Measurements from ENCODE around the gene ZNF710. TPM values are rescaled to one million over a fixed set of nuclear protein-coding genes. Genes with fewer than 3 reads are reported as not detected.
"Not testable (repeated sequence)": the region's sequence is repeated elsewhere in the genome, so short reads cannot be mapped to it uniquely, and the experiment has no call there.

Gene ZNF710
- total RNA-seq, 4 donors from 2014 or later = 9.0 to 15.6 (median 11.2) TPM

DNA sequence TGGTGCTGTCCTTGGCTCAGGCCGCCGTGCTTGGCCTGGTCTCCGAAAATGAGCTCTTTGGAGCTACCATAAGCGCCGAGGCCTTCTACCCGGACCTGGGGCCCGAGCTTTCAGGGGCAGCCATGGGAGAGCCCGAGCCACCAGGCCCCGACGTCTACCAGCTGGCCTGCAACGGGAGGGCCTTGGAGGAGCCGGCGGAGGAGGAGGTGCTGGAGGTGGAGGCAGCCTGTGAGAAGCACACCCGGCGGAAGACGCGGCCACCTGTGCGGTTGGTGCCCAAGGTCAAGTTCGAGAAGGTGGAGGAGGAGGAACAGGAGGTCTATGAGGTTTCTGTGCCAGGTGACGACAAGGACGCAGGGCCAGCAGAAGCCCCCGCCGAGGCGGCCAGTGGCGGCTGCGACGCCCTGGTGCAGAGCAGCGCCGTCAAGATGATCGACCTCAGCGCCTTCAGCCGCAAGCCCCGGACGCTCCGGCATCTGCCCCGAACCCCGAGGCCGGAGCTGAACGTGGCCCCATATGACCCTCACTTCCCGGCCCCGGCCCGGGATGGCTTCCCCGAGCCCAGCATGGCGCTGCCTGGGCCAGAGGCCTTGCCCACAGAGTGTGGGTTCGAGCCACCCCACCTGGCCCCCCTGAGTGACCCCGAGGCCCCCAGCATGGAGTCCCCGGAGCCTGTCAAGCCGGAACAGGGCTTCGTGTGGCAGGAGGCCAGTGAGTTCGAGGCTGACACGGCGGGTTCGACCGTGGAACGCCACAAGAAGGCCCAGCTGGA, 66.2 kb downstream of the ZNF710 start:
- H3K9me3 ChIP-seq = no peaks in the 10 kb centered on the region
- no peak overlapping the region for H3K27ac ChIP-seq
- TF ChIP-seq EP300 (IDR thresholded peaks at IDR 0.05) (no peak), POLR2A (IDR thresholded peaks at IDR 0.05) (no peak)
- TF ChIP-seq, protein P1, sequence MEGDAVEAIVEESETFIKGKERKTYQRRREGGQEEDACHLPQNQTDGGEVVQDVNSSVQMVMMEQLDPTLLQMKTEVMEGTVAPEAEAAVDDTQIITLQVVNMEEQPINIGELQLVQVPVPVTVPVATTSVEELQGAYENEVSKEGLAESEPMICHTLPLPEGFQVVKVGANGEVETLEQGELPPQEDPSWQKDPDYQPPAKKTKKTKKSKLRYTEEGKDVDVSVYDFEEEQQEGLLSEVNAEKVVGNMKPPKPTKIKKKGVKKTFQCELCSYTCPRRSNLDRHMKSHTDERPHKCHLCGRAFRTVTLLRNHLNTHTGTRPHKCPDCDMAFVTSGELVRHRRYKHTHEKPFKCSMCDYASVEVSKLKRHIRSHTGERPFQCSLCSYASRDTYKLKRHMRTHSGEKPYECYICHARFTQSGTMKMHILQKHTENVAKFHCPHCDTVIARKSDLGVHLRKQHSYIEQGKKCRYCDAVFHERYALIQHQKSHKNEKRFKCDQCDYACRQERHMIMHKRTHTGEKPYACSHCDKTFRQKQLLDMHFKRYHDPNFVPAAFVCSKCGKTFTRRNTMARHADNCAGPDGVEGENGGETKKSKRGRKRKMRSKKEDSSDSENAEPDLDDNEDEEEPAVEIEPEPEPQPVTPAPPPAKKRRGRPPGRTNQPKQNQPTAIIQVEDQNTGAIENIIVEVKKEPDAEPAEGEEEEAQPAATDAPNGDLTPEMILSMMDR (IDR thresholded peaks at IDR 0.05) = no peak
- no peak for DNase-seq (ENCODE audit: low spot score in 2 of 2)
- peaks cover 0 to 43% (median 20%) of the 10 kb centered on the region in 4 donors for H3K4me1 ChIP-seq
- peaks cover 0 to 29% (median 0%) of the 10 kb centered on the region in 3 donors for H3K36me3 ChIP-seq
- 90 to 92% methylated on average over 36 to 43 of the region's 55 CpGs for WGBS, 2 donors
- H3K27me3 ChIP-seq = no peaks in the 10 kb centered on the region
- no peak overlapping the region for H3K4me3 ChIP-seq

DNA sequence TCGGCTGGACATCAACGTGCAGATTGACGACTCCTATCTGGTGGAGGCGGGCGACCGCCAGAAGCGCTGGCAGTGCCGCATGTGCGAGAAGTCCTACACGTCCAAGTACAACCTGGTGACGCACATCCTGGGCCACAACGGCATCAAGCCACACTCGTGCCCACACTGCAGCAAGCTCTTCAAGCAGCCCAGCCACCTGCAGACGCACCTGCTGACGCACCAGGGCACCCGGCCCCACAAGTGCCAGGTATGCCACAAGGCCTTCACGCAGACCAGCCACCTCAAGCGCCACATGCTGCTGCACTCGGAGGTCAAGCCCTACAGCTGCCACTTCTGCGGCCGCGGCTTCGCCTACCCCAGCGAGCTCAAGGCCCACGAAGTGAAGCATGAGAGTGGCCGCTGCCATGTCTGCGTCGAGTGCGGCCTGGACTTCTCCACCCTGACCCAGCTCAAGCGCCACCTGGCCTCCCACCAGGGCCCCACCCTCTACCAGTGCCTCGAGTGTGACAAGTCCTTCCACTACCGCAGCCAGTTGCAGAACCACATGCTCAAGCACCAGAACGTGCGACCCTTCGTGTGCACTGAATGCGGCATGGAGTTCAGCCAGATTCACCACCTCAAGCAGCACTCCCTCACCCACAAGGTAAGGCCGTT, 67.0 kb downstream of the ZNF710 start:
- Histone ChIP-seq H3K27me3 (no peaks in the 10 kb centered on the region), H3K36me3 (peaks cover 0 to 34% (median 0%) of the 10 kb centered on the region in 3 donors), H3K4me3 (no peak overlapping the region), H3K27ac (no peak overlapping the region), H3K4me1 (peaks cover 0 to 36% (median 13%) of the 10 kb centered on the region in 4 donors), H3K9me3 (no peaks in the 10 kb centered on the region)
- no peak for DNase-seq (ENCODE audit: low spot score in 2 of 2)
- TF ChIP-seq EP300 (IDR thresholded peaks at IDR 0.05) = no peak
- no peak for TF ChIP-seq POLR2A (IDR thresholded peaks at IDR 0.05)
- TF ChIP-seq, protein P1 (IDR thresholded peaks at IDR 0.05) = no peak
- 94 to 95% methylated on average over 23 to 34 of the region's 37 CpGs for WGBS, 2 donors

DNA sequence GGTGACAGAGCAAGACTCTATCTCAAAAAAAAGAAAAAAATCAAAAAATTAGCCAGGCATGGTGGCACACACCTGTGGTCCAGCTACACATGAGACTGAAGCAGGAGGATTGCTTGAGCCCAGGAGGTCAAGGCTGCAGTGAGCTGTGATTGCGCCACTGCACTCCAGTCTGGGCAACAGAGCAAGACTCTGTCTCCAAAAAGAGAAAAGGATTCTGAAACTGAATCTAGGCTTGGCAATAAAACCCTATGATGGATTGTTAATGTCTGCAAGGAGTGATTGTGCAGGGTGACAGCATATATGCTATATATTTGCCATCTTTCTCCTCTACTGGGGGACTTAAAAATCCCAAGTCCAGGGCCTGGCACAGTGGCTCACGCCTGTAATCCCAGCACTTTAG, 69.5 kb downstream of the ZNF710 start:
- 95 to 100% methylated on average over 2 of the region's 2 CpGs for WGBS, 2 donors
- peaks cover 0 to 60% (median 0%) of the 10 kb centered on the region in 3 donors for H3K36me3 ChIP-seq
- H3K4me3 ChIP-seq; H3K27ac ChIP-seq; H3K9me3 ChIP-seq; DNase-seq (ENCODE audit: low spot score in 2 of 2); H3K27me3 ChIP-seq: not testable (repeated sequence)
- peaks cover 0 to 12% (median under 1%) of the 10 kb centered on the region in 4 donors for H3K4me1 ChIP-seq

DNA sequence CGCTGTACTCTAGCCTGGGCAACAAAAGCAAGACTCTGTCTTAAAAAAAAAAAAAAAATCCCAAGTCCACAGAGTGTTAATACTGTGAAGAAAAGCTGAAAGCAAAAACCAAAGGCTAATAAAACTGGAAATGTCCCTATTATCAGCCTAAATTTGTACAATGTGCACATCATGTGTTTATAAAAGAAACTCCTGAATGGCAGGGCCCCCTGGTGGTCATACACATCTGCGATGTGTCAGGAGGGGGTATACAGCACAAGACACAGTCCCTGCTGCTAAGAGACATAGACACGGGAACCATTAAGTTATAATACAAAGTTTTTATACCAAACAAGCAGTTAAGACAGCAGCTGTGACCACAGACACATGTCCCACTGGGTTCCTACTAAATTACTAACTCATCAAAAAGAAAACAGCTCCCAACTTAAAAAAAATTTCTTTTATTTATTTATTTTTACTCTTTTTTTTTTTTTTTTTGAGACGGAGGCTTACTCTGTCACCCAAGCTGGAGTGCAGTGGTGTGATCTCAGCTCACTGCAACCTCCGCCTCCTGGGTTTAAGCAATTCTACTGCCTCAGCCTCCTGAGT, 70.2 kb downstream of the ZNF710 start:
- DNase-seq (ENCODE audit: low spot score in 2 of 2) = peak; percentile 74 to 90
- H3K27me3 ChIP-seq = no peaks in the 10 kb centered on the region
- WGBS, 2 donors = 43 to 44% methylated on average over 5 of the region's 5 CpGs
- H3K27ac ChIP-seq = peak overlapping the region in 1 of 4 donors; percentile 16
- peaks cover 0 to 12% (median 0%) of the 10 kb centered on the region in 4 donors for H3K4me1 ChIP-seq
- H3K36me3 ChIP-seq = peaks cover 0 to 67% (median 0%) of the 10 kb centered on the region in 3 donors
- H3K4me3 ChIP-seq = no peak overlapping the region
- TF ChIP-seq, protein P1 (IDR thresholded peaks at IDR 0.05) = peak; percentile 62 to 74 (median 68)
- TF ChIP-seq POLR2A (IDR thresholded peaks at IDR 0.05) (no peak), EP300 (IDR thresholded peaks at IDR 0.05) (peak in 1 of 2 donors; percentile 44)
- no peaks in the 10 kb centered on the region for H3K9me3 ChIP-seq

DNA sequence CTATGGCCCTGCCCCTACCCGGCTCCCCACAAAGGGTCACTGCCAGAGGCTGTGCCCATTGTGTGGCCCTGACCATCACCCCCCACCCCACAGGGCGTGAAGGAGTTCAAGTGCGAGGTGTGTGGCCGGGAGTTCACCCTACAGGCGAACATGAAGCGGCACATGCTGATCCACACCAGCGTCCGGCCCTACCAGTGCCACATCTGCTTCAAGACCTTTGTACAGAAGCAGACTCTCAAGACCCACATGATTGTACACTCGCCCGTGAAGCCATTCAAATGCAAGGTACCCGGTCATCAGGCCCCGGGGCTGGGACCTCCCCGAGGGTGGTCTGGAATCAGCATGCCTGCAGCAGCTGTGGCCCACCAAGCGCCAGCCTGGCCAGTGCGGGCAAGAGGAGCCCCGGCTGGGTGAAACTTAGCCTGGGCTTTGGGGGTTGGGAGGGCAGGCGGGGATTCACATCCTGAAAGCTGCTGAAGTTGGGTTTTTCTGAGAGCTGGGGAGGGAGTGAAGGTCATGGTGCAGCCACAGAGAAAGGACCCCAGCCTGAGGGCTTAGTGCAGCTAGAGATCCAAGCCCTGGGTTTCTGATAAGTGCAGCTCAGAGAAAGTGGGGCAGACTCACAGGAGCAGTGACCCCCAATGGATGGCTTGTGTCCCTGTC, 72.0 kb downstream of the ZNF710 start:
- TF ChIP-seq, protein P1 (IDR thresholded peaks at IDR 0.05) = no peak
- TF ChIP-seq EP300 (IDR thresholded peaks at IDR 0.05) = no peak
- TF ChIP-seq POLR2A (IDR thresholded peaks at IDR 0.05) = no peak
- Histone ChIP-seq H3K27ac (no peak overlapping the region), H3K9me3 (no peaks in the 10 kb centered on the region), H3K4me3 (no peak overlapping the region), H3K4me1 (peaks cover 0 to 12% (median 0%) of the 10 kb centered on the region in 4 donors), H3K36me3 (peaks cover 0 to 61% (median 0%) of the 10 kb centered on the region in 3 donors), H3K27me3 (no peaks in the 10 kb centered on the region)
- DNase-seq (ENCODE audit: low spot score in 2 of 2) = no peak
- WGBS, 2 donors = 90 to 92% methylated on average over 10 to 17 of the region's 17 CpGs
